ENCODE results near the gene MYO7A. TPM values are rescaled to one million over a fixed set of nuclear protein-coding genes. Genes with fewer than 3 reads are reported as not detected.

MYO7A gene
- polyA plus RNA-seq, 3 donors: 2.5 to 3.4 (median 3.1) TPM

DNA sequence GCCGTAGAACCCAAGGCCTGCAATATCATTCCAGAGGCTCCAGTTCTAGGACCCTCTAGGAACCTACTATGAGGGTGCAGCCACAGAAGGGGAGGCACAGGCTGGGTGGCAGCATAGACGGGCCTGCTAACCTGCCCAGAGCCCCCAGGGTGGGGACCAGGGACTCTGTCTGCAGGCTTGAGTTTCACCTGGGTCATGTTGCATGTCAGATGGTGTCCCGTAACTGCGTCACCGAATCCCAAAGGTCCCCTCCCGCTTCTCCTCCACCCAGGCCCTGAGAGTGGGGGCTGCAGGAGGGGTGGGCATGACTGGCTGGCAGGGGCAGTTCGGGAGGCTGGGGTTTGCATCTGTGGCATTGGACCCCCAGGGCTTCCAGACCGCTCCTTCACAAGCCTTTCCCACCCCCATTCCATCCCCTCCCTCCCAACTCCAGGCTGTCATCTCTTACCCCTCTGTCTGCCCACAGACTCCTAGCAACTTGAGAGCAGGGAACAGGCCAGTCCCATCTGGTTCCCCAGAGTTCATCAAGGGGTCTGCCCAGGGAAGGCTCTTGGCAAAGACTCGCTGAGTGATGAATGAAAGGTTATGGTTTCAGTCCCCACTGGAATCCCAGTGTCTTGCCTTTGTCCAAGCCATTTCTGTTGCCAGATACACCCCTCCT, 16.3 kb downstream of the MYO7A start:
- no peak for DNase-seq (ENCODE audit: low read depth in 3 of 3, low spot score in 2 of 3)

DNA sequence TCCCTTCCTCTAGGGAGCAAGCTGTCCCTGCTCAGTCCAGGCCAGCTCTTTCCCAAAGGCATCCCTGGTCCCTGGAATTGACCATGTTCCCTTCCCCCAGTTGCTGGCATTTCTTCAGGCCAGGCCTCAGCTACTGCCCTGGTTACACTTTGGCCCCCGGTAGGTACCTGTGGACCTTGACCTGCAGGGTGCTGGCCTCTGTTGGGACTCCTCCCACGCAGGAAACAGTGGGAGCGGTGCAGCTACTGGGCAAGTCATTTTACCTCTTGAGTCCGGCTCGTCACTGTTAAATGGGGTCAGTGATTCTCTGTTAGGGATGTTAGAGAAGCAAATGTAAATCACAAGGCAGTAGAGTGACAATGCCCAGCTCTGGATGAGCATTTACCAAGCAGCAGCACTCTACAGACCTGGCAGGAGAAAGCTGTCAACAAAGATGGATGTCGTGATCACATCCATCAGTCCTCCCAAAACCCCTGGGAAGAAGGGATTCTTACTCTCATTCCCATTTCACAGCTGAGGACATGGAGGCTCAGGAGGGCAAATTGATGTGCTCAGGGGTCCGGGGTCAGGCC, 16.9 kb downstream of the MYO7A start:
- DNase-seq (ENCODE audit: low read depth in 3 of 3, low spot score in 2 of 3): no peak

DNA sequence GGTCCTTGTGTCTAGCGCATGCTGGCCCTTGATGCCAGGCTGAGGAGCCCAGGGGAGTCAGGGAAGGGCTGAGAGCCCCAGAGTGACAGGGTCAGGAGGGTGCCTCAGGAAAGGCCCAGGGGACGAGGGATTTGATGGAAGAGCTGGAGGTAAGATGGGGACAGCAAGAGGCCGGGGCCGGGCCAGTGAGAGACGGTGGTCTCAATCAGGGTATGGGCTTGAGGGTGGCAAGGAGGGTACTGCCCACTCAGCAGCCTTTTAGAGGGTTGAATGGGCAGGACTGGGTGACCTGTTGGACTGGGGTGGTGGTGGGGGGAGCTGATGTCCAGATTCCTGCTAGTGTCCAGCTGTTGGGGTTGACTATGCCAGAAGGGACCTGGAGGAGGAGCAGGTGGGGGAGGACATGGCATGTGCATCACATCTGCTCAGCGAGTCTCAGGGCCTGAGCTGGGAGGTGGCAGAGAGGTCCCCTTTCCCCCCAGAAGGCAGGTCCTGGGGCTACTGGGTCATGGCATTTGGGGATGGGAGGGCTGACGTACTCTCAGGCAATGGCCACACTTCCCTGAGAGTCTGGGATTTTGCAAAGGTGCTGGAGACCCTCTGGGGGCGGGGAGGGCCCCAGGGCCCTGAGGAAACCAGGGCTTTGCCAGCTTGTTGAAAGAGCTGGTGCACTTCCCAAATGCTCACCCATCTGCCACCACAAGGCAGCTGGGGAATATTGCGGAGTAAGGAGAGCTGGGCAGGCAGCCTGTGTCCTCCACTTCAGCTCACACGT, 18.4 kb downstream of the MYO7A start:
- no peak for DNase-seq (ENCODE audit: low read depth in 3 of 3, low spot score in 2 of 3)

DNA sequence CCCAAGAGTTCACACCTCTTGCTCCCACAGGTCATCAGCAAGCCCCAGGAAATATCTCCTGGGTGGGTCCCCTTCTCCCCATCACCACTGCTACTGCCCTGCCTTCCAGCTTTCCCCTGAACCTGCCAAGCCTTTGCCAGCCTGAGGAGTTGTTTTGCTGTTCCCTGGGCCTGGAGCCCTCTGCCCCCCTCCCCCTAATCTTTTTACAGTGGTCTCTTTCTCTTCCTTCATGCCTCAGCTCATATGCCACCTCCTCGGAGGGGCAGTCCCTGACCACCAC, 18.9 kb downstream of the MYO7A start:
- DNase-seq (ENCODE audit: low read depth in 3 of 3, low spot score in 2 of 3): no peak

DNA sequence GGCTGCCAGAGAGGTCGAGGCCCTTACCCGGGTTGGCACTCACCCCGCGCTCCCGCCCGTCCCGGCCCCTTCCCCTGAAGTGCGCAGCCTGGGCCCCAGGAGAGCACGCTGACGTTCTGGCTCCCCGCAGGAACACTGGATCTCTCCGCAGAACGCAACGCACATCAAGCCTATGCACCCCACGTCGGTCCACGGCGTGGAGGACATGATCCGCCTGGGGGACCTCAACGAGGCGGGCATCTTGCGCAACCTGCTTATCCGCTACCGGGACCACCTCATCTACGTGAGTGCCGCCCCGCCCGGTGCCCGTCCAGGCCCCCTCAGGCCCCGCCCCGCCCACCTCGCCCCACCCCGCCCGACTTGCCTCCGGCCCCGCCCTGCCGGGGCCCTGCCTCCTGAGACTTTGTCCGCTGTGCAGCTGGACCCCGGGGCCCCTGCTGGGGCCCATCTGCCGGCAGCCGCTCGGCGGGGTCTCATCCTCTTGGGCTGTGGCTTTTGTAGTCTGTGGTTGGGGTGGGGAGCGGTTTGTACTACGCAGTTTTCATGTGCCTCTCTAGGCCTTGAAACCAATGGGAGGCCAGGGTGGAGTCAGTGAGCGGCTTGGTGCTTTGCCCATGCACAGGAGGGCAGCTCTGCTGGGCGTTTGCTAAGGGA, 19.7 kb downstream of the MYO7A start:
- no peak for DNase-seq (ENCODE audit: low read depth in 3 of 3, low spot score in 2 of 3)

DNA sequence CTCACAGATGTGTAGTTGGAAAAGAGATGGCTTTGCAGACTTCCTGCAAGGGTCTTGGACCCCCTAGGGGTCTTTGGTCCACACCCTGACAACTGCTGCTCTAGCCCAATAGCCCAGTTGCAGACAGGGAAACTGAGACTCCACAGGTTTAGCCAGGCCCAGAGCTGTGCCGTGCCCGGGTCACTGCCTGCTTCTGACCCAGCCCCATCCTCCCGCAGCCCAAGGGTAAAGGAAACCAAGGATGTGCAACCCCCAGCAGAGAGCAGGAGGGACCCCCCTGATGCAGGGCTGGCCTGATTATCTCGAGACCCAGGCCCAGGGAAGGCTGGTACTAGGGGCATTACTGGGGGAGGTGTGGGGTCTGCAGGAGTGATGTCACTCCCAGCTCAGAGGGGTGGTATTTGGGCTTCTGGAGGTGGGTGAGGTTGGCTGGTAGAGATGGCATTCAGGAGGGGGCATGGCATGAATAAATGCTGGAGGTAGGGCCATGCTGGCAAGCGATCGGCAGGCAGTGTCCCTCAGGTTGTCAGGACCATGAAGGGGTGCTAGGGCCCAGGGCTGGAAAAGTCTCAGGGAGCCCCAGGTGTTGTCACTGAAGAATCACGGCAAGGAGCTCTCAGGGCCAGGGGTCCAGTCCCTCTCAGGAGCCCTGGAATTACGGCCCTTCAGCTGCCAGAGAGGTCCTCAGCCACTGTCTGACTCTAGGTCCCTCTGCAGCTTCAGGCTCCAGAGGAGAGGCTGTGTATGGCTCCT, 21.1 kb downstream of the MYO7A start:
- DNase-seq (ENCODE audit: low read depth in 3 of 3, low spot score in 2 of 3): no peak

DNA sequence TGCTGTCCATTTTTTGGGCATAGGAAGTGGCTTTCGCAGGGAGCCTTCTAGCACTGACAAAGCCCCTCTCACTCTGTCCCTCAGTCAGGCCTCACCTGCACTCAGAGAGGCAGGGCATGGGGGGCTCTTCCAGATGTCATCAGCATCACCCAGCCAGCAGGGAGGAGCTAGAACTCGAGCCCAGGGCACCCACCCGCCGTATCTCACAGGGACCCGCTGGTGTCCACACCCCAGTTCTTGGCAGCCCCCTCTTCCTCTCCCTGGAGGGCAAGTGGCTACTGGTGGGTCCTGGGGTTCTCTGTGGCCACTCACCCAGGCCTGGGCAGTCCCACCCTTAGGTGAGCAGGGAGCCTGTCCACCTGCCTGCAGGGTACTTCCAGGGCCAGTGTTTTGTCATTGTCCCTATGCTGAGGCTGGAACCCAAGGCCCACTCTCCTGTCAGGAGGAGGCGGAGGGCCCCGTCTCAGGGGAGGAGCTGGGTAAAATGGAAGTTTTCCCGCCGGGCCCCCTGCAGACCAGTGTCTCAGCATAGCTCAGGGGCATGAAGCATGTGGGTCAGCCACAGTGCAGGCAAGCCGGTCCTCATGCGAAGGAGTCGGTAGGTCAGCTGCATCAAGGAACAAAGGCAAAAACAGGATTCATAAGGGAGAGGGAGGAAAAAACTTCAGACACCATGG, 21.8 kb downstream of the MYO7A start:
- no peak for DNase-seq (ENCODE audit: low read depth in 3 of 3, low spot score in 2 of 3)

DNA sequence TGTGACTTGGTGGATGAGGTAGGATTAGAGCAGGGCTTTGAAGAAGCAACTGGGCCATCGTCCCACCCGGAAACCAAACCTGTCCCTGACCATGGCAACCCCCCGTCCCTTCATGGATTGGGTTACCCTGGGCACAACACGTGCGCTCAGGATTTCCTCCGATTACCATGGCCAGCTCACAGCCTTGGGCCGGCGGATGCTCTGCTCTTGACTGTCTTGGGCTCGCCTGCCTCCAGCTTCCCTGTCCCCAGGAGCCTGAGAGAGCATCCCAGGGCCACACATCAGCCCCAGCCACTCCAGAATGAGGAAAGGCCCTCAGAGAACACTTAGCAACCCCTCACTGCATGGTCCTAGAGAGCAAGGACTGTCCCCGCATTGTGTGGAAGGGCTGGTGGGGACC, 22.8 kb downstream of the MYO7A start:
- no peak for DNase-seq (ENCODE audit: low read depth in 3 of 3, low spot score in 2 of 3)

DNA sequence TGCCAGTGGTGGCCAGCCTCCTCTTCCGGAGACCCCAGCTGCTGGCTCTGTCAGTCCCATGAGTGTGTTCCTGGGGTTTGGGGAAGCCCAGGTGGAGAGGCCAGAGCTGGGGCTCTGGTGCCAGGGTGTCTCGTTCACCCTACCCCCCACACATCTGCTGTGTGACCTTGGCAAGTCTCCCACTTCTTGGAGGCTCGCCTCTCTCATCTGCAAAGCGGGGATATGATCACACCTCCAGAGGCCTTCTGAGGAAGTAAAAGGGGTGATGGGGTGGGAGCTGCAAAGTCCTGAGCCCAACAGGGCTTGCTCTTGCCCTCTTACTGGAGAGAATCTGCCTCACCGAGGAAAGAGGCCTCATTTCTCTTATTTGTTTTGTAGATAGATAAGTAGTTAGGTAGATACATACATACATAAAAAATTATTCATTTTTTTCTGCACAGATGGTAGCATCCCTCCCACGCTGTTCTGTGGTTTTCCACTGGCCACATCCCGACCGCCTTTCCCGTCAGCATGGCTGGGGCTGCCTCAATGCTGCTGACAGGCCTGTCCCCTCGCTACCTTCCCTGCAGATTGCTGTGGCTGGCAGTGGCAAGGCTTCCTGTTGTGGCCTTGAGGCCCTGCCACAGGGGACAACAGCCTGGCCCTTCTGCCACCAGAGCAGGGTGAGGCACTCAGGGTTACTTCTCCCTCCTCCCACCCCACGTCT, 23.9 kb downstream of the MYO7A start:
- DNase-seq (ENCODE audit: low read depth in 3 of 3, low spot score in 2 of 3): no peak

DNA sequence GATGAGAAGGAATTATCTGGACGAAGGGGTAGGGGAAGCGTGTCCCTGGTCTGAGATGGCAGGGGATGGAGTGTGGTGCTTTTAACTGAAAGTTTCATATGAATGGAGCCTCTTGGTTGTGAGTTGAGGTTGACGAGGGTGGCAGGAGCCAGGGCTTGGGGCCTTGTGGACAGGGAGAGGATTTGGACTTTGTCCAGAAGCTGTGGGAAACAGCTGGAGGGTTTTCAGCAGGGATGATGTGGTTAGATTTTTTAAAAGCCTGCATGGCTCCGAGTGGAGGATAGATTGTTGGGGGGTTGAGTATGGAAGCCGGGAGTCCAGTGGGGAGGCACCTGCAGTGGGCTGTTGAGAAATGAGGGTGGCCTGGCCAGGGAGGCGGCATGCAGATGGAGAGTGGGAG, 24.8 kb downstream of the MYO7A start:
- DNase-seq (ENCODE audit: low read depth in 3 of 3, low spot score in 2 of 3): no peak

DNA sequence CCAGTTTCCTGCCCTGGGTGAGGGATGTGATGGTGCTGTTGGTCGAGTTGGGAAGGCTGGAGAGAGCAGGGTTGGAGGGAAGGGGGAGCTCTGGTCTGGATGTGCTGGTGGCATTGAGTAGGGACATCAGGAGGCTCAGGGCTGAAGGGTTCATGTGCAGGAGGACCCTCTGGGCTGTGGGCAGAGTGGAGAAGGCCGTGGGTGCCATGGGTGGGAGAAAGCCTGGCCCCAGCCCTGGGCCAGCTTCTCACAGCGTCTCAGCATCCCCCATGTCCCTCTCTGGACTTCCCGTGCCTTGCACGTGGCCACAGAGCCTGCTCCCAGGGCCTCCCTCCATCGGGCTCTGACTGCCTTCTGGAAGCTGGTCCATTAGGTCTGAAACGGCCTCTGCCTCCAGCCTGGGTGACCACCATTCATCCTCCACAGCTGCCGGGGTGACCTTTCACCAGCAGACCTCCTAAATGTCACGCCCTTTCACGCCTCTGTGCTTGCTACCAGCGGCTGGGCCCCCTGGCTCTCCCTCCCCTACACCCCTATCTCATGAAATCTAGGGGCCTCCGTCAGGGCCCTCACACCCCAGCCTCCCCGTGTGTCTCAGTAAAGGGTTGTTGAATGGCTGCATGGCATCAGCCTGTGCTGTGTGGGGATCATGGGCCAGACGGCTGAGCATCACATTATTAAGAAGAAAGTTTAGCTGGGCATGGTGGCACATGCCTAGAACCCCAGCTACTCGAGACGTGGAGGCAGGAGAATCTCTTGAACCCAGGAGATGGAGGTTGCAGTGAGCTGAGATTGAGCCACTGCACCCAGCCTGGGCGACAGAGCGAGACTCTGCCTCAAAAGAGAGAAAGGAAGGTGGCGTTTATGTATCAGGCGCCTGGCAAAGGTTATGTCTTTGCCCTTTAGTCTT, 25.5 kb downstream of the MYO7A start:
- DNase-seq (ENCODE audit: low read depth in 3 of 3, low spot score in 2 of 3): no peak

DNA sequence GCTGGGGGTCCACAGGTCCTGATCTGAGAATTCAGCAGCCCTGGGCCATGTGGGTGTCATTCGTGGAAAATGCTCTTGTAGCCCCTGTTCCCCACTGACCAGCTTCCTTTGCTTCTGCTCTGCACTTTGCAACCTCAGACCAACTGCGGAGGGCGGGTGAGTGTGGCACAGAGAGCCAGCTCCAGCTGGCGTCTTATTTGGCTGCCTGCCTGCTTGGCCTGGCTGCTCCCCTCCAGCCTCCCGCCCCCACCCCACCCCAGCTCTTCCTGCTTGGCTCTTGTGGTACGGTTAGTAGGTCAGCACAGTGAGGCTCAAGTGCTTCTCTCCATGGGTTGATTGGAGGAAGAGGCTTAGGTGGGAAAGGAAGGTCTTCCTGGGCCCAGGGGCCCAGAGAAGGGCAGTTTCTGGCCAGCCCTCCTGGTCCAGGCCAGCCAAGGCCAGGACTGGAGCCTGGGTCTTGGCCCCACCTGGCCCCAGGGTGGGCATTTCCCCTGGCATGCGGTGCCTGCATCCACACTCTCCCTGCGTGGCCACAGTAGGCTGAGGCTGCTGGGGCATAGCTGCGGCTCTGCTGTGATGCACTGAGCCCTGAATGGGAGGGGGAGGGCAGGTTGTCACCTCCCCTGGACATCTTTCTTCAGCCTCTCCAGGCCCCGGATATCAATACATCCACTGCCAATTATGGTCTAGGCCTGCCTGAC, 26.5 kb downstream of the MYO7A start:
- DNase-seq (ENCODE audit: low read depth in 3 of 3, low spot score in 2 of 3): no peak

DNA sequence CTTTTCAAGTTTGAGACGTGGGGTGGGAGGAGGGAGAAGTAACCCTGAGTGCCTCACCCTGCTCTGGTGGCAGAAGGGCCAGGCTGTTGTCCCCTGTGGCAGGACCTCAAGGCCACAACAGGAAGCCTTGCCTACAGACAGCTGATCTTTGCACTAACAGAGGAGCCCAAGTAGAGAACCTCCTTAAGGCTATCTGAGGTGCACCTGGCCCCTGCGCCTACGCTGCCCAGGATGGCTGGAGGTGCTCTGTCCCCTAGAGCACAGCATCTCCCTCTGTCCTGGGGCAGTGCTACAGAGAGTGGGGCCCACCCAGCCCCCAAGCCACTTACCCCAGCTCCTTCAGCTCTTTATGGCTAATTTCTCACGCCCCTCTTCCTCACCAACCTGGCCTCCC, 27.0 kb downstream of the MYO7A start:
- no peak for DNase-seq (ENCODE audit: low read depth in 3 of 3, low spot score in 2 of 3)

DNA sequence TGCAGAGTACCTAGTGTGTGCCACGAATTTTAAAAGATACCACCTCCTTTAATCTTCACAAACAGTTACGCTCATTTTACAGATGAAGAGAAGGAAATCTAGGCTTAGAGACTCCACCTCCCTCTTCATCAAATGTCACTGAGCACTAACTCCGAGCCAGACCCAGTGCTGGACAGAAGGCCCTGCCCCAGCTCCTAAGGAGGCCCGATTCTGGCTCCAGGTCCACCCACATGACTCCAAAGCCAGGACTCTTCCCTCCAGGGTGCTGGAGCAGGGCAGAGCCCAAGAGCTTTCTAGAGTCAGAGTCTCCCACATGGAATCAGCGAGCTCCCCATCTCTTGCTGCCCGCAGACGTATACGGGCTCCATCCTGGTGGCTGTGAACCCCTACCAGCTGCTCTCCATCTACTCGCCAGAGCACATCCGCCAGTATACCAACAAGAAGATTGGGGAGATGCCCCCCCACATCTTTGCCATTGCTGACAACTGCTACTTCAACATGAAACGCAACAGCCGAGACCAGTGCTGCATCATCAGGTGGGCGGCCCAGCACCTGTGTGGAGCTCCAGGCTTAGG, 27.6 kb downstream of the MYO7A start:
- no peak for DNase-seq (ENCODE audit: low read depth in 3 of 3, low spot score in 2 of 3)

DNA sequence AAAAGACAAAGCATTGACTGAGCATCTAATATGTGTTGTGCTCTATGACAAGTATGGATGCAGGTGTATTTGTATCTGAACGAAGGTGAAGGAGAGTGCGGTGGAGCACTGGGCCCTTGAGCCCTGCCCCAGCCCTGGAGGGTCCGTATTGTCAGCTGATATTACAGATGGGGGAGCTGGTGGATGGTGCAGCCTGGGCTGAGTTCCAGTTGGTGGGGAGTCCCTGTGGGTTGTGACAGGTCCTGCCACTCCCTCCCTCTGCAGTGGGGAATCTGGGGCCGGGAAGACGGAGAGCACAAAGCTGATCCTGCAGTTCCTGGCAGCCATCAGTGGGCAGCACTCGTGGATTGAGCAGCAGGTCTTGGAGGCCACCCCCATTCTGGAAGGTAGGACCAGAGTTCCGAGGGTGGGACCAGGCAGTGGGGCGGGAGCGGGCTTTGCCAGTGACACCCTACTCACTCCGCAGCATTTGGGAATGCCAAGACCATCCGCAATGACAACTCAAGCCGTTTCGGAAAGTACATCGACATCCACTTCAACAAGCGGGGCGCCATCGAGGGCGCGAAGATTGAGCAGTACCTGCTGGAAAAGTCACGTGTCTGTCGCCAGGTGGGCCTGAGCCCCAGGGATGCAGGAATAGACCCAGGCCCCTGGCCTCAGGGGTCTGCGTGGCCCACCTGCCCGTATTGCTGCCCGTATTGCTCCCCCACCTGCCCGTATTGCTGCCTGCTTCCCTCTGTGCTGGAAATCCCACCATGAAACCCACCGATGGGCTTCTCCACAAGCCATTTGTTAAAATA, 28.6 kb downstream of the MYO7A start:
- DNase-seq (ENCODE audit: low read depth in 3 of 3, low spot score in 2 of 3): no peak

DNA sequence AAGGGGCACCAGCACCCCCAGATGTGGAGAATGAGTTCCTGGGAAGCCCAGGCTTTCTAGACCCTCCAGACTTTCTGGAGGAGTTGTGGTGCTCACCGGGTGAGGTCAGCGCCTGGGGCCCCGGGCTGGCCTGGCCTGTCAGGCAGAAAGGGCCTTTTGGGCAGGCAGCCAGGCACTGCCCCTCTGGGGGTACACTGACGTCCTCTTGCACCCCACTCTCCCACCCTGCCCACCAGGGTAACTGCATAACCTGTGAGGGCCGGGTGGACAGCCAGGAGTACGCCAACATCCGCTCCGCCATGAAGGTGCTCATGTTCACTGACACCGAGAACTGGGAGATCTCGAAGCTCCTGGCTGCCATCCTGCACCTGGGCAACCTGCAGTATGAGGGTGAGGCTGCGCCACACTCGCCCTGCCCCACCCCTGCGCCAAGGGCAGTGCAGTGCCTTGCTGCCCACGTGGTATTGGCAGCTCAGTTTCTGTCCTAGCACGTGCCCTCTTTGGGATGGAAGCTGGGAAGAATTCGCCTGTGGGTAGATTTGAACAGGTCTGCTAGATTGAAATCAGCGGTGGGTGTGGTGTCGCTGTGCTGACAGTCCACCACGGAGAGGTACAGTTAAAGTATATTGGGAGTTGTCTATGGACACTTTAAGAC, 30.1 kb downstream of the MYO7A start:
- no peak for DNase-seq (ENCODE audit: low read depth in 3 of 3, low spot score in 2 of 3)

Measured in right renal cortex interstitium (tissue), 3 donors.